ENCODE data around the gene STX19. TPM values are rescaled to one million over a fixed set of nuclear protein-coding genes. Genes with fewer than 3 reads are reported as not detected.

STX19 gene
- total RNA-seq, result 0.06 TPM in 1 of 2 replicates, not detected in the other

GRCh38 chr3:94028093-94028837 lies at the start of gene STX19:
Gene STX19 (minus strand): TSS chr3:94028597. CDS start chr3:94015269, 13,328 bp downstream.

GRCh38 chr3:94062513-94063404 lies 34.4 kb upstream of the STX19 start, which contains the start of the genes DHFR2 and NSUN3:
Gene DHFR2 (minus strand): TSS chr3:94062916. CDS start chr3:94061511, 1,405 bp downstream.
Gene NSUN3 (plus strand): TSS chr3:94063061. CDS start chr3:94063127, 66 bp downstream.

DNA sequence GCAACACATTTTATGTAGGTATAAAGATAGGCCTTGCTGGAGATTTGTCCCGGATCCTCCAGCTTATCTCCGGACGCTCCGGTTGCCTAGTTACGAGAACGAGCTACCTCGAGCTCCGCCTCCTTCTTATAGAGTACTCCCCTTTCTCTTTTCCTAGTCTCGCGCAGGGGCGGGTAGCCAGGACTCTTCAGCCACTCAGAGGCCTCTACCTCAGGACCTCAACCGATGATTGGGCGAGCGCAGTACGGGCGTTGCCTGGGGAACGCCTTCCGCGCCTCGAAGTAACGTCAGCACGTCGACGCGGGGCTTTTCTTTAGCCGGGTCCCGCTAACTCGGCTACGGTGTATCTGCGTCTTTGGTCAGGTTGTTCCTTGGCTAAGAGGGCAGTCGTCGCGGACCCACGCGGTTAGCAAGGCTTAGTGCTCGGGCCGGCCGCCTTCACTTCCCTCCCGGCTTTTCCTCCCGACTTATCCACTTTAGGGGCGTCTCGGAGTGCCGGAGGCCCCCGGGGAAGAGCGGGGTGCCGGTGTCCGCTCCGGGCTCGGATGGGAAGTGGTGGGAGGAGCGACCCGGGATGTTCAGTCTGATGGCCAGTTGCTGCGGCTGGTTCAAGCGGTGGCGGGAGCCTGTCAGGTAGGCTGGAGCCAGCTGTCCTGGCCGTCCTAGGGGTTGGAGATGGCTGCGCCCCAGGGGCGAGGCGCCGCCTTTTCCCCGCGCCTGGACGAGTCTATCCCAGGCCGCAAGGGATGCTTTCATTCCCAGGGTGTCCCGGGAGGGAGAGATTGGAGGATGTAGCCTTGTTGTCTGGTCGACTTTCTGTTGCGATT lies 48.3 kb downstream of the STX19 start, which contains the start of gene ARL13B:
ARL13B (plus strand) TSS at position 306 of the 827 bp plus-strand sequence; CDS start at position 575, 269 bp downstream.

DNA sequence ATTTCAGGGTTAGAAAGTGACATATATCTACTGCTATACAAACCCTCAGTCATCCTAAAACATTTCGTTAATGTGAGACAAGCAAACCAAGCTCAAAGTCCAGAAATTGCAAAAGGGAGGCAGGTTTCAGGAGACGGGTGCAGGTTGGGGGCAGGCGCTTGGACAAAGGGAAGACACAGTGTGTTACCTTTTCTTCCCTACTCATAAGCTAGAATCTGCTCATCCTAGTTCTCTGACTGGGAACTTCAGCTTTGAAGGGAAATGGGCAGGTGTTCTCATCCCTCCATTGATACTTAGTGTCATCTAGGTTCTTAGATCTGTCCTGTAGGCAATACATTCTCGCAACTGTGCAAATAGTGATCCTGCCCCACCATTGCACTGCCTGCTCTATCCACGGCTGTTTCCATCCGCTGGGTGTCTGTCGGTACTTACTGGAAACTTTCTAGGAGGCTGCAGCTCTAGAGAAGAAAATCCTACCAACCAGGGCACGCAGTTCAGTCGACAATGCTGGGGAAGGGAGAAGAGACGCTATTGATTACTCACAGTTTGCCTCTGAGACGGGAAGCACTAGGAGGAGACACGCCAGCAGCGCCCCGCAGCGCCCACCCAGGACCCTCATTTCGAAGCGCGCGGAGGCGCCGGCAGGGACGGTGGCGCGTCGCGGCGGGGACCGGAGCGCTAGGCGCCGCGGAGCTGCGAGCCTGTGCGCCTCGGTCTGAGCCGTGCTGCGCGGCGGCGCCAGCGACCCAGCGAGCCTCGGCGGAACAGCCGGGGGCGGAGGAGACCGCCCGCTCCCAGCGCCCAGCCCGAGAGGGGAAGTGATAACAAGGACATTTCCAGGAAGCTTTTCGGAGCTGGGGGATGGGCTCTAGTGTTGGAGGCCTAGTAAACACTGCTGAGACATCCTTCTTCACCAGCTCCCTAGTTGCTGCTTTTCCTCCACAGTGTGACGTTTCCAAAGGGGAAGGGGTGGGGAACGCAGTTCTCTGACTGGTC lies 55.0 kb downstream of the STX19 start, which contains the start of gene PROS1:
PROS1 (minus strand) TSS at position 766 of the 996 bp plus-strand sequence; CDS start at position 619, 147 bp downstream.

Other genes starting within 250 kb of the STX19 start
- 52.4 and 57.9 TPM in 2 replicates for gene PROS1, start 54.7 kb downstream of the STX19 start, total RNA-seq
- gene ARL13B, start 48.4 kb downstream of the STX19 start, total RNA-seq, result 9.1 and 9.9 TPM in 2 replicates
- gene DHFR2, start 34.3 kb upstream of the STX19 start, total RNA-seq, result 5.4 and 5.5 TPM in 2 replicates
- gene NSUN3, start 34.5 kb upstream of the STX19 start, total RNA-seq, result 12.3 and 14.0 TPM in 2 replicates